Activated naive CD4-positive, alpha-beta T cell treated with anti-CD3 and anti-CD28 coated beads for 36 hours (primary cell): ENCODE measurements around the gene SMPD1. TPM values are rescaled to one million over a fixed set of nuclear protein-coding genes. Genes with fewer than 3 reads are reported as not detected.

Experiments
- CTCF ChIA-PET: fragments of 350-600 bp; sonication (Branson Sonifier 250); formaldehyde crosslinking; loops from one replicate; lab custom pipeline; 2021; ENCODE audit warnings: antibody characterized with exemption; lab: Charles Lee
- DNase-seq: peaks from one replicate; pipeline ENCODE4 v3.0.0-alpha.2; 2020
- H3K27ac Mint-ChIP-seq: one replicate; pipeline ENCODE4 v1.8.0; 2021; ENCODE audit warnings: mild to moderate bottlenecking, mixed read lengths
- H3K27me3 Mint-ChIP-seq: one replicate; pipeline ENCODE4 v1.8.0; 2021; ENCODE audit warnings: low read depth, mixed read lengths
- H3K36me3 Mint-ChIP-seq: one replicate; pipeline ENCODE4 v1.8.0; 2021; ENCODE audit warnings: low read depth, mixed read lengths
- H3K4me1 Mint-ChIP-seq: one replicate; pipeline ENCODE4 v1.8.0; 2021; ENCODE audit warnings: low read depth, mixed read lengths
- H3K4me3 Mint-ChIP-seq: one replicate; pipeline ENCODE4 v1.8.0; 2021; ENCODE audit warnings: mild to moderate bottlenecking, moderate library complexity, mixed read lengths
- H3K9me3 Mint-ChIP-seq: one replicate; pipeline ENCODE4 v1.8.0; 2021; ENCODE audit warnings: mixed read lengths
- intact Hi-C: fragments of 100-400 bp; cut with micrococcal nuclease; formaldehyde crosslinking; loops from one replicate; pipeline ENCODE4 v1.15.1; 2023
- total RNA-seq, 2 experiments: library from RNA; stranded (reverse); gene quantifications; one replicate each; pipeline ENCODE4 v1.2.3, GENCODE V29; 2021

SMPD1 gene
- total RNA-seq, result 10 to 100 TPM; 24.5 to 27.5 TPM

- peaks cover 4% of the 10 kb centered on the region for H3K36me3 Mint-ChIP-seq
- no peaks in the 10 kb centered on the region for H3K27me3 Mint-ChIP-seq
- intact Hi-C loops, result loop anchor here (1.0 to 2.0 kb wide), 12 partner anchors 12 to 701 kb away; partner anchors contain the start of genes APBB1, ARFIP2, FHIP1B and MRPL17
- H3K4me3 Mint-ChIP-seq, result peak within 1 kb of the TSS; percentile 91
- DNase-seq, result peak; percentile 95
- CTCF ChIA-PET, result interaction anchor here (0.7 to 20.7 kb wide), 6 partner anchors 12 to 85 kb away, joined by 3 to 736 read pairs (median 14); partner anchors contain the start of gene HPX
- H3K4me1 Mint-ChIP-seq, result peaks cover 46% of the 10 kb centered on the region
- H3K27ac Mint-ChIP-seq, result peak within 1 kb of the TSS; percentile 98
- H3K9me3 Mint-ChIP-seq, result no peaks in the 10 kb centered on the region
These were observed at the start of gene SMPD1 for GRCh38 chr11:6389905-6390717. SMPD1 (plus strand) TSS chr11:6390474; CDS start chr11:6390599, 125 bp downstream.

DNA sequence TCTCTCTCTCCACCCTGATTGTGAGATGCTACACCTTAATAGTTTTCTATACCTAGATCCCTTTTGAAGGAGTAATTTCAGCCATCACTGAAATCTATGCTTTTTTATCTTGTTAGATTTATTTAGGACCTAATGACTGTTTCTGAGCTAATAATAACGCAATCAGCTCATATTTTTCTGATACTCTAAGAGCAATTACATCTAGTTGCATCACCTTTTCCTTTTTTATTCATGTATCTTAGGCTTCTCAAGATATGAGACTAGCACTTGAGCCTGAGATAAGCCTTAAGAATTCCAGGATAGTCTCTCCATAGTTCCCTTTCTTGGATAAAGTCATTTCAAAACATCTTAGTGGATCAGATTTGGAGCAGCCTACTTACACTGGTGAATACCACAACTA, 44.9 kb upstream of the SMPD1 start:
- CTCF ChIA-PET, result interaction anchor here (1.1 to 1.3 kb wide), 2 partner anchors 8 to 18 kb away, joined by 3 read pairs; no protein-coding TSS in a partner anchor
- H3K27me3 Mint-ChIP-seq, result peaks cover 2% of the 10 kb centered on the region
- H3K9me3 Mint-ChIP-seq, result no peaks in the 10 kb centered on the region
- no peaks in the 10 kb centered on the region for H3K4me1 Mint-ChIP-seq
- no peak for DNase-seq
- no peaks in the 10 kb centered on the region for H3K36me3 Mint-ChIP-seq
- H3K27ac Mint-ChIP-seq, result no peak overlapping the region
- H3K4me3 Mint-ChIP-seq, result no peak overlapping the region
- intact Hi-C loops, result no loop called here

DNA sequence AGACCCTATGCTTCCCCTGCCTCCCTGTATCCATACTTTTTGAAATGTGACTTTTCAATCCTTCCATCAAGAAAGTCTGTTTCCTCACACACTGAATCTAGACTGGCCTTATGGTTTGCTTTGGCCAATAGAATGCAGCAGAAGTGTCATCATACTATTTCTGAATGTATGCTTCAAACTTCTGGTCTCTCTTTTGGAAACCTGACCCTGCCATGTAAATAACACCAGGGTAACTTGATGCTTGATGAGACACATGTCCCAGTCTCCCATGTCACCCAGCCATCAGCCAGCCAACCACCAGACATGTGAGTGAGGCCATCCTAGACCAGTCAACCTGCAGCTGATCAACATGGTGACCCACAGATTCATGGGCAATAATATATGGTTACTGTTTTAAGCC, 40.2 kb upstream of the SMPD1 start:
- no peak for DNase-seq
- no peaks in the 10 kb centered on the region for H3K27me3 Mint-ChIP-seq
- no peaks in the 10 kb centered on the region for H3K36me3 Mint-ChIP-seq
- CTCF ChIA-PET, result interaction anchor here (5.3 to 8.2 kb wide), 2 partner anchors 13 to 98 kb away, joined by 77 to 105 read pairs; no protein-coding TSS in a partner anchor
- no peak overlapping the region for H3K27ac Mint-ChIP-seq
- peaks cover 9% of the 10 kb centered on the region for H3K4me1 Mint-ChIP-seq
- H3K4me3 Mint-ChIP-seq, result no peak overlapping the region
- H3K9me3 Mint-ChIP-seq, result no peaks in the 10 kb centered on the region
- intact Hi-C loops, result loop anchor here (10.0 kb wide), 1 partner anchor 1225 kb away; no protein-coding TSS in a partner anchor

GRCh38 chr11:6350486-6350885, 39.8 kb upstream of the SMPD1 start:
- Mint-ChIP-seq H3K4me3 (no peak overlapping the region), H3K27me3 (no peaks in the 10 kb centered on the region), H3K36me3 (no peaks in the 10 kb centered on the region), H3K9me3 (no peaks in the 10 kb centered on the region), H3K27ac (no peak overlapping the region), H3K4me1 (peaks cover 9% of the 10 kb centered on the region)
- DNase-seq, result no peak
- intact Hi-C loops, result loop anchor here (10.0 kb wide), 1 partner anchor 1226 kb away; no protein-coding TSS in a partner anchor
- CTCF ChIA-PET, result interaction anchor here (0.8 to 8.2 kb wide), 6 partner anchors 12 to 98 kb away, joined by 3 to 105 read pairs (median 8); no protein-coding TSS in a partner anchor

DNA sequence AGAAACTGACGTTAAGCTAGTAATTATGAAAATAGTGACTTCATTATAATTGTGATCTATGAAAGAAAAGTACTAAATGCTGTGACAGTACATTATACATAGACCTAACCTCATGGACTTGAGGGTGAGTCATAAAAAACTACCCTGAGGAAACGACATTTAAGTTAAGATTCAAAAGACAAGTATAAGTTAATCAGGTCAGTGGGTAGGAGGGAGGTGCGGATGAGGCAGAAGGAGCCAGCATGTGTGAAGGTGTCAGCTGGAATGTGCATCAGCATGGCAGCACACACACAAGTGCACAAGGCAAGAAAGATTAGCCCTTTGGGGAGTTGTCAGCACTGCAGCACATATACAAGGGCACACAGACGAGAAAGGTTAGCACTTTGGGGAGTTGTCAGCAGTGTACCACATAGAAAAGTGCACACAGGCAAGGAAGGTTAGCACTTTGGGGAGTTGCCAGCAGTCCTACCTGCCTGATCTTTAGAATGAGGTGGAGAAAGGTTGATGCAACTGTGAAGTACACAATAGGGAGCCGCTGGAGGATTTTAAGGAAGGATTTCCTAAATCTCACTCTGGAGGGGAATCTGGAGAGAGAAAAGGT, 38.4 kb upstream of the SMPD1 start:
- Mint-ChIP-seq H3K4me1 (peaks cover 9% of the 10 kb centered on the region), H3K4me3 (no peak overlapping the region), H3K36me3 (no peaks in the 10 kb centered on the region), H3K27ac (no peak overlapping the region), H3K9me3 (no peaks in the 10 kb centered on the region), H3K27me3 (no peaks in the 10 kb centered on the region)
- intact Hi-C loops, result loop anchor here (2.0 to 10.0 kb wide), 4 partner anchors 93 to 1227 kb away; partner anchors contain the start of gene CCKBR
- CTCF ChIA-PET, result interaction anchor here (0.7 to 8.2 kb wide), 18 partner anchors 11 to 461 kb away, joined by 3 to 105 read pairs (median 4); partner anchors contain the start of genes CCKBR and CNGA4
- DNase-seq, result peak; percentile 45

GRCh38 chr11:6353367-6353987, 36.8 kb upstream of the SMPD1 start:
- peaks cover 9% of the 10 kb centered on the region for H3K4me1 Mint-ChIP-seq
- CTCF ChIA-PET, result interaction anchor here (0.6 to 8.2 kb wide), 46 partner anchors 8 to 1293 kb away, joined by 3 to 105 read pairs (median 4); partner anchors contain the start of genes CAVIN3 and CCKBR
- no peak overlapping the region for H3K4me3 Mint-ChIP-seq
- no peaks in the 10 kb centered on the region for H3K36me3 Mint-ChIP-seq
- no peak overlapping the region for H3K27ac Mint-ChIP-seq
- H3K27me3 Mint-ChIP-seq, result no peaks in the 10 kb centered on the region
- intact Hi-C loops, result loop anchor here (1.0 to 10.0 kb wide), 7 partner anchors 32 to 1229 kb away; partner anchors contain the start of gene CCKBR
- no peaks in the 10 kb centered on the region for H3K9me3 Mint-ChIP-seq
- DNase-seq, result peak; percentile 67

GRCh38 chr11:6354651-6355485, 35.4 kb upstream of the SMPD1 start:
- H3K27me3 Mint-ChIP-seq, result no peaks in the 10 kb centered on the region
- no peak overlapping the region for H3K27ac Mint-ChIP-seq
- H3K4me1 Mint-ChIP-seq, result peaks cover 9% of the 10 kb centered on the region
- no peaks in the 10 kb centered on the region for H3K36me3 Mint-ChIP-seq
- no peaks in the 10 kb centered on the region for H3K9me3 Mint-ChIP-seq
- no peak overlapping the region for H3K4me3 Mint-ChIP-seq
- intact Hi-C loops, result loop anchor here (10.0 kb wide), 1 partner anchor 1230 kb away; no protein-coding TSS in a partner anchor
- DNase-seq, result no peak
- CTCF ChIA-PET, result interaction anchor here (0.5 to 8.2 kb wide), 19 partner anchors 8 to 332 kb away, joined by 3 to 105 read pairs (median 7); partner anchors contain the start of gene CAVIN3

DNA sequence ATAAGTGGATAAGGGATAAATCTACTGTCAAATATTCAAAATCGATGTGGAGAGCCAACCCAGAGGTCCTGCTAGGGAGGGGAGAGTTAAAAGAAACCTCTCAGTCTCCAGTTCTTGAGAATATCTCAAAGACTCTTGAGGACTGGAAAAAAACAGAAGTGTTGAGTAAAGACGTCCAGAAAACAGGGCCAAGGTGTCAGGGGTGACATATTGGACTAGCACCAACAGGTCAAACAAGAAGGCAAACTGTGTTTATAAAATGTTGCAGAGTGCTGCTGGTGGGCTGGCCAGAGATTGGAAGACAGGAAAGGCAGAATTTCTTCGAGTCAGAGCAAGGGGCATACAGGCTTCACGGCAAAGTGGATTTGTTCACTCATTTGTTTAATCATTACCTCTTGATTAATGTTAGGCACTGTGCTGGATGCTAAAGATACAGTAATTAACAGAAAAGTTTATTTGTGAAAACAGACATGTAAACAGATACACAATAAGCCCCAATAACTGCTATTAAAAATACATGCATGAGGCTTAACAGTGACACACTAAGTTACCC, 33.7 kb upstream of the SMPD1 start:
- Mint-ChIP-seq H3K4me1 (peaks cover 6% of the 10 kb centered on the region), H3K27me3 (no peaks in the 10 kb centered on the region), H3K9me3 (no peaks in the 10 kb centered on the region), H3K4me3 (no peak overlapping the region), H3K36me3 (no peaks in the 10 kb centered on the region), H3K27ac (no peak overlapping the region)
- intact Hi-C loops, result loop anchor here (10.0 kb wide), 1 partner anchor 1232 kb away; no protein-coding TSS in a partner anchor
- no peak for DNase-seq
- CTCF ChIA-PET, result interaction anchor here (8.2 kb wide), 1 partner anchor 104 kb away, joined by 105 read pairs; no protein-coding TSS in a partner anchor

- intact Hi-C loops, result loop anchor here (10.0 kb wide), 1 partner anchor 1232 kb away; no protein-coding TSS in a partner anchor
- CTCF ChIA-PET, result interaction anchor here (1.0 to 1.1 kb wide), 2 partner anchors 20 to 106 kb away, joined by 3 to 4 read pairs; no protein-coding TSS in a partner anchor
- no peaks in the 10 kb centered on the region for H3K4me1 Mint-ChIP-seq
- H3K4me3 Mint-ChIP-seq, result no peak overlapping the region
- H3K27ac Mint-ChIP-seq, result no peak overlapping the region
- no peaks in the 10 kb centered on the region for H3K27me3 Mint-ChIP-seq
- peak; percentile 22 for DNase-seq
- no peaks in the 10 kb centered on the region for H3K36me3 Mint-ChIP-seq
- H3K9me3 Mint-ChIP-seq, result no peaks in the 10 kb centered on the region
These were observed 33.1 kb upstream of the SMPD1 start for GRCh38 chr11:6357222-6357621.

GRCh38 chr11:6360183-6360582, 30.1 kb upstream of the SMPD1 start:
- Mint-ChIP-seq H3K27me3 (no peaks in the 10 kb centered on the region), H3K27ac (no peak overlapping the region), H3K4me3 (no peak overlapping the region), H3K9me3 (no peaks in the 10 kb centered on the region), H3K36me3 (no peaks in the 10 kb centered on the region), H3K4me1 (no peaks in the 10 kb centered on the region)
- CTCF ChIA-PET, result interaction anchor here (0.6 to 5.4 kb wide), 4 partner anchors 7 to 95 kb away, joined by 4 to 77 read pairs (median 31); no protein-coding TSS in a partner anchor
- intact Hi-C loops, result no loop called here
- no peak for DNase-seq
